SH-SY5Y (cell line): ENCODE measurements around the gene FUT8.

Experiments used
- GATA2 ChIP-seq: IDR thresholded peaks from 2 replicates; pipeline ENCODE4 v1.6.1; 2011; ENCODE audit warnings: mild to moderate bottlenecking, low read depth, low read length
- GATA3 ChIP-seq: IDR thresholded peaks from 2 replicates; pipeline ENCODE4 v1.6.1; 2011; ENCODE audit warnings: low read depth, mild to moderate bottlenecking, low read length, moderate library complexity

FUT8 gene

DNA sequence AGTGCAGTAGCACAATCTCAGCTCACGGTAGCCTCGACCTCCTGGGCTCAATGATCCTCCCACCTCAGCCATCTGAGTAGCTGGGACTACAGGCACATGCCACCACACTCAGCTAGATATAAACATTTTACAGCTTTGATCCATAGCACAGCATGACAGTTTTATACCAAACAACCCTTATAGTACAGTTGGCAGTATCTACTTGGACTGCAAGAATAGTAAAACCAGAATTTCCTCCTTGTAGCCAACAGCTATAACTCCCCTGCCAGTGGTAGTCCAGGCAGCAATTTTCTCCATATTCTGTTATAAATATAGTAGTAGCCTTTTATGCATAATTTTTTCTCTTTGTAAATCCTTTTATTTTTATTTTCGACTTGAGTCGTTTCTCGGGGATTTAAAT is 317.0 kb downstream of the FUT8 start:
- TF ChIP-seq GATA2 (no peak), GATA3 (no peak)

DNA sequence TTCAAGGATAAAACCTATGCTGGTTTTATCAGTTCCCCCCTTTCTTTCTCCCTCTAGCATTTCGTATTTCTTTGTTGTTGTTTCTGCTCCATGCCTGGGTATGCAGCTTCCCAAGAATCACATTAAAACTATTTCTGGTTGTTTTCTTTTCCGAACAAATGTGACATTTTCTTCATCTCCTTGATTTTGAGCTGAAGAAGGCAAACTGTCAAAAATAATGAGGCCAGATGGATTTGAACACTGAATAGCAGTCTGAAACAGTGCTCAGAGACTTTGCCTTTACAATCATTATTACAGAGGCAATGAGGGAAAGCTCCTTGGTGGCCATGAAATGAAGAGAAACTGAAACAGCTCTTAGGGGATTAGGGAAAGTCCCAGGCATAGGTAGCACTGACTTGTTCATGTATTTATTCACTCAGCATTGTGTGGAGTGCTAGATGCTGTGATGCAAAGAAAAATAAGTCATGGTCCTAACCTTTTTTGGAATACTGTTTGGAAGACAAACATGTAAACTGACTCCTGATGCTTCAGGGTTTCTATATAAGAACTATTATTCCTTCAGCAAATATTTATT is 319.5 kb downstream of the FUT8 start:
- TF ChIP-seq GATA2 (no peak), GATA3 (no peak)

DNA sequence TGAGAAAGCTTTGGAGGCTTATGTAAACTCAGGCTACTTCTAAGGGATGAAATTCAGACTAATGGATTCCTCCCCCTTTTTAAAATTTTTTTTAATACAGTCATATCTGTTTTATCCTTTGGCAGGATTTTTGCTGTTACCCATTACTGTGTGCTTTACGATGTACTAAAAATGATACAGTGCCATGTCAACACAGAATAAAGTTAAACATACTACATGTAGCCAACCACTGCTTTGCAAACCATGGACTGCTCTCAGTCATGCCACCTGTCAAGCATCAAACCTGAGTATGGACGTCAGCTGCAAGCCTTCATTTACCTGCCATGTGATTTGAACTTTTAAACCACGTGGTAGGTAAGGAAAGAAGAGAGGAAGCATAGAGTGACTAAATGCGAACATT is 325.8 kb downstream of the FUT8 start:
- TF ChIP-seq GATA3 (no peak), GATA2 (no peak)

DNA sequence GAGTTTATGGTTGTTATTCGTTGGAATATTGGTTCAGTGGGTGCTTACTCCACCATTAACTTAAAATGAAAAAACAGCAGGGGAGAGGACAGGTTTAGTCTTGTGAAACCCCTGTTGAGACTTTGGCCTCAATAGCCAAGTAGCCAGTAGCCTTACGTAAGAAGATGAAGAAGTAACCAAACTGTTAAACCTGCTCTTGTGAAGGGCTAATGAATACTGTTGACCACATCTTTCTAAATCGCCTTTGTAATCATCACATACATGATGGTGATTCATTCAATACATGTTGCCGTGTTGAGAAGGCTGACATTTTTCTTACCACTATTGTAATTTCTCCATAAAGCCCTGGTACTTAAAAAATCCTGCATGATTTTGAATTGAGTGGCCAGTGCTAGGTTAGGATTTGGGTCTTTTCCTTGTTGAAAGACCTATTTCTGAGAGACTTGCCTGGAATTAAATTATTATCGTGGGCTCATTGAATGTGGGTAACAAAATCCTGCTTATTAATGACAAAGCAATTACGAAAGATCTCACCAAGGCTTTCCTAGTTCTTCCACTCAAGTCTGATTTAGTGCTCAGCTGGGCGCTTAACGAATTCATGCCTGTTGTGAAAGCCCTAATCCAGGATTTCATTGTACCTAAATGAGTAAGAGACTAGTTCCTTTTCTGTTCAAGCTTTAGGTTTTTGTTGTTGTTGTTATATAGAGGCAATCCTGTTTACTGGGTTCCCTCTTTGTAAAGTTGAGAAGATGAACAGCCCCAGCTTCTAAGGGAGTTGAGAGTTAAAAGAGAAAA is 333.1 kb downstream of the FUT8 start:
- TF ChIP-seq GATA2 (no peak), GATA3 (no peak)

DNA sequence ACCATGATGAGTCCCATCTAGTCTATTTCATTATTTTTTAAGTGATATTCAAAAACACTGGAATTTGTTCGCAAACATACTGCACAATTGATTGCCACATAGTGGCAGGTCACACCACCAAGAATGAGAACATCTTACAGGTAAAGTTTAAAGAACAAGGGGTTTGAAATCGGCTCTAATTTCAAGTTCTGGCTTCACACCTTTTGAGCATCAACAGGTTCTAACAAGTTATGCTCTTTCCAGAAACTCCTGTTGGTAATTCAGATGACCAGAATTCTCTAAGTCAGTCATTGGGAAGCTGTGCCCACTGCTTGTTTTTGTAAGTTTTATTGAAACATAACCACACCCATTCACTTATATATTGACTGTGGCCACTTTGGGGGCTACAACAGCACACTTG is 336.3 kb downstream of the FUT8 start:
- TF ChIP-seq GATA2: no peak

DNA sequence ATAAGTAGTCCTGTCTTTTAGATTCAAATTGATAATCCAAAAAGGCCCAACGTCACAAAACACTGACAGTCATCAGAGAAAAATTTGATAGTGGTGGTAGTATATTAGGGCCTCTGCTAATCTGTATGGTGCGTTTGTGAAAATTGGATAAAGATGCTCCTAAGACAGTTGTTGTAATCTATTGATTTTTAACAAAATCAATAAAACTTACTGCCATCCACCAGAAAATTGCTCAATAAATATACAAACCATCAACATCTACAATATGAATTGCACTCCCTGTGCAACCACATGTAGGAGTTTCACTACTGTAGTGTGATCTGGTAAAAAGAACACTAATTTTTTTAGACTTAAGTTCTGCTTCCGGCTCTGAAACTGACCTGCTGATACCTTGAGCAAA is 336.8 kb downstream of the FUT8 start:
- TF ChIP-seq GATA3: no peak
- TF ChIP-seq GATA2: no peak

DNA sequence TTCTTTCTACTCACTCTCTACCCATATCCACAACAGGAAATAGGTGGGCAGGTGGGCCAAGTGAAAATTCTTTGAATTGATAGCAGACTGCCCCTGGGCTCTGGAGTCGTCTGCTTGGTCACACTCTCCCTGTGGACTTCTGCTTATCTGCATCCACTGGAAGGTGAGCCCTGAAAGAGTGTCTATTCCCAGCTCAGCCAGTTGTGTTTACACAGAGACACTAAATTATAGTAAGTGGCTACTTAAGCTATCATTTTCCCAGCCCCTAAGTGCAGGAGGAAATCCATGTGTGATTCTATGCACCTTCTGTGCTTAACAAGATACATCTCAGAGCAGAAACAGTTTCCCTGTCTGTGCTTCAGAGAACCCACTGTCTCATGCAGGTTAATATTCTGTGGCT is 338.4 kb downstream of the FUT8 start:
- TF ChIP-seq GATA2 (no peak), GATA3 (no peak)

DNA sequence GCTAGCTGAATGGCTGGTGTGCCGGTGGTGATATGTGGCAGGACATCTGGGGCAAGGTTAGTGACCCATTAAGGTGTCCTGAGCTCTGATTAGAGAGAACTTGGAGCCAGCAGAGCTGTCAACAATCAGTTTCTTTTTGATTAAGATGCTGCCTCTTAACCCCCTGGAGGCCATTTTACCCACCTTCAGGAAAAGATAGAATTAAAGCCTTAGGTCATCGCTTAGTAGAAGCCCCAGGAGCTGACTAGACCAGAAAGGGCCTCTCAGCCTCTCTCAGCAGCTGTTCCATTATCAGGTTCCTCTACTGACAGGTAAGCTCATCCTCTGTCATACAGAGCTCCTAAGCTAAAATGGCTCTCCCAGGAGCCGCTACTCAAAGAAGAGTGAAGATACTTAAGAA is 339.0 kb downstream of the FUT8 start:
- TF ChIP-seq GATA2 (no peak), GATA3 (no peak)

DNA sequence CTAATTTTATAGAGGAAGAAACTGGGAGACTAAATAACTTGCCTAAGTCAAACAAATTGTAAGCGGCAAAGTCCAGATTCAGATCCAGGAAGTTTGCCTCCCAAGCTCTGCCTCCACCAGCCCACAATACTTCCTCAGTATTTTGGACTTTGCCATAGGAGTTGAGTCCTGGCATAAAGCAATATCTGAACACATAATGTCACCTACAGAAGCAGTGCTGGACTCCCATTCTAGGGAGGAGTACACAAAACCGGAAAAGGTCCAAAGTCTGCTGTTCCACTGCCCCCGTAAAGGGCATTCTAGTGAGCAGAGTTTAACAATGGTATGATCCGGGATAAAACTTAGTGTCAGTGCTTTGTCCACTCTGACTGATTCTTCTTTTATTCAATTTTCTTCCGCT is 340.5 kb downstream of the FUT8 start:
- no peak for TF ChIP-seq GATA3
- TF ChIP-seq GATA2: no peak

DNA sequence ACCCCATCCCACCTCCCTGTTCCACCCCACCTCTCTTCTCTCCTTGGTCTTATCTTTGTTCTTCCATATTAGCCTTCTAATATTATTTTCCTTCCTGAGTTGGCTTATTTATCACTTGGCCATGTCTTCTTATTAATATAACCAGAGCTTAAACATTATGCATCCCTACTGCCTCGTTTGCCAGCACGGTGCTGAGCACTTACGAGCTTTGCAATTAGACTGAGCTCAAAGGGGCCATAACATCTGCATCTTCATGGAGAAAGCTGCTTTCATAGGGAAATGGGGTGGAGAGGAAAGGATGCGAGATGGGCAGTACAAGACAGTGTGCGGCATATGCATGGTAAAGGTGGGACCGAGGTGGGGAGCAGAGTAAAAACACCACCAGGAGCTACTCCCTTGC is 342.8 kb downstream of the FUT8 start:
- TF ChIP-seq GATA3 (no peak), GATA2 (no peak)

DNA sequence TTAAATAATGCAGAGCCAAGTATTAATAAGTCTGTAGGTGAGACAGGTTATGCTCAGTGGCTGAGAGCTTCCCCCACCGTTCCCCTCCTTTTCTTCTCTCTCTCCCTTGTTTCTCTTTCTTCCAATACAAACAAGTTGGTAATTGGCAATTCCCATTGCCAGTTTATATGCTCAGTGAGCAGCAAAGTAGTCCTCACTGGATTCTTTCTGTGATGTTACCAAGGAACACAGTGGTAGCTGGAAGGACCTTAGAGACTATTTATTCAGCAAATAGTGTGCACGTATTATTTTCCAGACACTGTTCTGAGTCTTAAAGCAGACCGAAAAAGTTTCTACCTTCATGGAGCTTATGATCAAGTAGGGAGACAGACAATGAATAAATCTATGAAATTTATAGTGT is 344.4 kb downstream of the FUT8 start:
- TF ChIP-seq GATA3 (no peak), GATA2 (no peak)

DNA sequence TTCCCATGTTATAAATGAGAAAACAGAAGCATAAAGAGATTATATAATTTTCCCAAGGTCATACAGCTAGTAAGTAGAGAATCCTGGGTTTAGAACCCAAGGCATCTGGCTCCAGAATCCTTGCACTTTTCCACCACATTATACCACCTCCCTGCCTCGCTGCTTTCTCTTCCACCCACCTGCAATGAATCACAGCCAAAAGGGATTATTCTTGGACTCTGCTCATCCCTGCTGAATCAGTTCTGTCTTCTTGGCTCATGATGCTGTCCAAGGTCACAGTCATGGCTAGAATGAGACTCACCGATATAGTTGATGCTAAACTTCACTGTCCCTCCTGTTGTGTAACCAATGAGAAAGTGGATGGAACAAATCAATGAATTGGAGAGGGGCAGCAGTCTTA is 356.6 kb downstream of the FUT8 start:
- TF ChIP-seq GATA3: no peak
- no peak for TF ChIP-seq GATA2

DNA sequence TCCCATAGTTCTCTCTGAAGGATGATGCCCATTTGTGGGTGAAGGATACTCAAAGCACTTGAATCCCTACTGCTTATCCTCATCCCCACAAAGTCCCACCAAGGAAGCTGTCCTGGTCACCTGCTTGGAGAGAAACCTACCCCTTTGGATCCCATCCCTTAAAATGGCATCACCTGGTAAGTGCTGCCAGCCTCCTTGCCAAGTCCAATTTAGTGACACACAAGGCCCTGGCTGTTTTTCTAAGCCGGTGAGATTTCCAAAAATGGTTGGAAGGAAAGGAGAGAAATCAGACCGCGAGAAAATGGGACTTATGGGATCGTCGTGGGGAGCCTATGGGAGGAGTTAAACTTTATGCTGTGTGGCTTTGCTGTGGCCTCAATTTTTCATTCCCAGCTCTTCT is 358.2 kb downstream of the FUT8 start:
- no peak for TF ChIP-seq GATA3

DNA sequence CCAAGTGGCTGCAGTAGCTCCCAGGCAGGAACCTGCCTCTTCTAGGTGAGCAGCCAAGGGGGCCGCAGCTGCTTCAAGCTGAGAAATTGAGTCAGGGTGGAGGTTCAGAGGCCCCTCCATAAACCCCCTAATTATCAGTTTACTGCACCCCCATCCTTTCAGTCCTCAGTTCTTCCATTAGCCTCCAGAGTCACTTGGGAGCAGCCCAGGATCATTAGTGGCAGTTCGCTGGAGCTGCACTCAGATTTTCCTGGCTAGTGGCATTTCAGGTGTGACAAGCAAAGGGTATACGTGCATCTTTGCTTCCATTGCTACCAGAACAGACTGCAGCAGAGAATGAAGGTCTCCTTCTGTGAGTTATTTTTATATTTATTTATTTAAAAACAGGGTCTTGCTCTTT is 358.7 kb downstream of the FUT8 start:
- TF ChIP-seq GATA3 (no peak), GATA2 (no peak)

DNA sequence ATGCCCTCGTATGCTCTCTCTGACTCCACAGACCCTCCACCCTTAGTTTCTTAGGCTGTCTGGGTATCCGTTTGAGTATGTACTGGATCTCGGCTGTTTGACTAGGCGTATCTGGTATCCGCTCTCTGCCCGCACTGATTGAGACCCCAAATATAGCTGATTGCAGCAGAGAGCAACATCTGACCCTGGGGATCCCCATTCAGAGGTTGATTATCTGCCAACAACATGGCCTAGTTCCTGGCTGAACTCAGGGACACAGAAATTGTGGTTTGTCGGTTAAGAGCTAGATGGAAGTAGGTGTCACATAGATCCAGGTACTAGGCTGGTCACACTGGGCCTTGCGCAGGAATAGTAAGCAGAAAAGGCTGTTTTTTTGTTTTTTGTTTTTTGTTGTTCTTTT is 359.9 kb downstream of the FUT8 start:
- TF ChIP-seq GATA3: no peak
- TF ChIP-seq GATA2: no peak

DNA sequence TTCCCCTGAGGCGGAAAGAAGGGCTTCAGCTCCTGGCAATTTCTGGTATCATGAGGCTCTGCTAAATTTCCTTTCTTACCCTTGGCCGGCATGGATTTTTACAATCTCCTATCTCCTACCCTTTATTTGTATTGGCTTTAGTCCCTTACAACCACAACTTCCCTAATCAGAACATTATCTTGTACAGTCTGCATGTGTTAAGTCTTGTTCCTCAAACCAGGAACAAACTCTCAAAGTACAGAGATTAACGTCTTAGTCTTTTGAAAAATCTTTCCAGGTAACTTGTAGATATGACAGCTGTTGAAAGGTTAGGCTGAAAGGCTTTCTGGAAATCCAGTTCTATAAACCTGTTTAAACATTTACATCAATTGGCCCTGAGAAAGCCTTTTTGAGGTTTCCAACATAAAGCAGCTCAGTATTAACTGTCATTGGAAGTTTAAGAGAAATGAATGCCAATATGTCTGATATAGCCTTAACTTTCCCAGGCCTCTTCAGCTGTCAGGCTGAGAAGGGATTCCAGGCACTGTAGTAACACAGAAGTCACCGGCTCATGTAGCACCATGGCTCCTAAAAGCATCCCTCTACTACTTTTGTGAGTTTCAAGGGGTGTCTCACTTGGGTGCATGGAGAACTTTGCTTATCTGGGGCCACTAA is 360.5 kb downstream of the FUT8 start:
- TF ChIP-seq GATA2: no peak
- no peak for TF ChIP-seq GATA3
